Inferior parietal cortex (tissue), 1 donor: ENCODE data around the gene EFCAB11.
"Not testable (repeated sequence)": the region's sequence is repeated elsewhere in the genome, so short reads cannot be mapped to it uniquely, and the experiment has no call there.

Experiments used
- DNase-seq: peaks from one replicate; pipeline ENCODE4 v3.0.0-alpha.2; 2016; ENCODE audit errors: extremely low spot score

EFCAB11 gene

DNA sequence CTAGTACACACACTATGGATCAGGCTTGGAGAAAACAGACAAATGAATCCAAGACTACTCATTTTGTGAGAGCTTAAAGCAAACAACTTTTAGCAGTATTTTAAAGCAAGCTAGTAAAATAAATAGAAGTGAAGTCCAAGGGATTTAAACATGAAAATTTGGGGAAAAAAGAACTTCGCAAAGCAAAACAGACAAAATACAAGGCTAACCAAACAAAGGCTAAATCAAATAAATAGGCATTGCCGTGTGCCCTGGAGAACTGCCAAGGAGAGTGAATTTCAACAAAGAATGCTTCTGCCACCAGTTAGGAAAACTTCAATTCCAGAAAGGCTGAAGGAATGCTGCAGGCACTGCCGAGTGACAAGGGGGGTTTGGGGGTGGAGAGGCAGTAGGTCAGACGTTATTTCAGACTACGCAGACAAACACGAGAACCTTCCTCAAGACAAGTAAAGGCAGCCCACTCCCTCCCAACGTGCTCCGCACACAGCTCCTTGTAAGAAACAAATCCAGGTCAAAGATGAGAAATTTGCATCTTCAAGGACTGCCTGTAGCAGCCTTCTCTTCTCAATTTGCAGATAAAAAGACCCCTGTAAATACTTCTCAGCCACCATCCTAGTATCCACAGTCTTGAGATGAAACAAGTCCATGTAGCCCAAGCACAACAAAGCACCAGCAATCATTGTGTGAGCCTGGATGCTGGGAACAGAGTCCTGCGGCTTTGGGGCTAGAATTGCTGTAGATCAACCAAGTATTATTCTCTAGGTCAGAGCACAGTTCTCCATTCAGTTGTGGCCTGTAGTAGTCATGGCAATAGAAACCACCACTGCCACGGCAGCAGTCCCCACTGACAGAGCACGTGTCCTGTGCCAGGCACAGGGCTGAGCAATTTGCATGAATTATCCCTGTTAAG lies 43.3 kb downstream of the EFCAB11 start:
- peak; percentile 62 for DNase-seq

DNA sequence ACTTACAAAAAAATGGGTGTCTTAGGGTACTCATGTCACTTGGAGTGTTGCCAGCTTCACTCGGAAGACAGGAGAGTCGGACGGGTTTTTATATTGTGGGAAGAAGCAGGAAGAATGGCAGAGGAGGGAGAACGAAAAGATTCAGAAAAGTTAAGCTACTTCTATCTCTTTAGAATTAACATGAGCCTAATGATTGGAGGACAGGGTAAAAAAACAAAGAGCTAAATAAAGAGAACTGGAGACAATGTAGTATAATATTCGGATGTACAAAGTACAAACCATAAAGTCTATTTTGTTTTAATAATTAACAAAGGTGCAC lies 43.9 kb downstream of the EFCAB11 start:
- DNase-seq = no peak

DNA sequence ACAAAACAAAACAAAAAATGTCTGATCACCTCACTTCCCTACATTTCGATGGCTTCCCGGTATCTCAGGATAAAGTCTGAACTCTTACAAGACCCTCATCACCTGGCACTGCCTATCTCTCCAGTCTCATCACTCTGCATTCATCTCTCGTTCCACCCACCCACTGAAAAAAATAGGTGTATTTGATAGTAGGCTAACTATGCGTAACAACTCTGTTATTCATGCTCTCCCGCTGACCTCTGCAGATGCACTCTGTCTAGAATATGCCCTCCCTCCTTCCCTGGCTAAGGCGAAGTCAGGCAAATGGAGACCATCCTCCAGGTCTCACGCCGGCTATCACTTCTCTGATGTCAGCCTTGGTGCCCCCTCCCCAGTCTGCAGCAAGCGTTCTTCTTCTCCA lies 44.9 kb downstream of the EFCAB11 start:
- no peak for DNase-seq

GRCh38 chr14:89908712-89909450 lies 45.6 kb downstream of the EFCAB11 start:
- no peak for DNase-seq

DNA sequence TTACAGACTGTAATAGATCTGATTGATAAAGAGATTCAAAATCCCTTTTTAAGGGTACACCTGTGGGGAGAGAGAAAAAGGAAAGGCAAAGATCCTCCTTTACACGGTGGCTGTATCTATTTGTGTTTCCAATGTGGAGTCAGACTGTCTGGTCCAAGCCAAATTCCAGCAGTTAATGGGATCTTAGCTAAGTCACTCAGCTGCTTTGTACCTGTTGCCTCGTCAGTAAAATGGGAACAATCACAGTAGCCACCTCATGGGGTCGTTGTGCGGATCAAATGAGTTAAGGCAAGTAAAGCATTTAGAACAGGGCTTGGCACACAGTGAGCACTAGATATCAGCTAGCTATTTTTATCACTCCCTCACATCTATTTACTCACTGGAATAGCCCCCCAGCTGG lies 46.9 kb downstream of the EFCAB11 start:
- DNase-seq = no peak

DNA sequence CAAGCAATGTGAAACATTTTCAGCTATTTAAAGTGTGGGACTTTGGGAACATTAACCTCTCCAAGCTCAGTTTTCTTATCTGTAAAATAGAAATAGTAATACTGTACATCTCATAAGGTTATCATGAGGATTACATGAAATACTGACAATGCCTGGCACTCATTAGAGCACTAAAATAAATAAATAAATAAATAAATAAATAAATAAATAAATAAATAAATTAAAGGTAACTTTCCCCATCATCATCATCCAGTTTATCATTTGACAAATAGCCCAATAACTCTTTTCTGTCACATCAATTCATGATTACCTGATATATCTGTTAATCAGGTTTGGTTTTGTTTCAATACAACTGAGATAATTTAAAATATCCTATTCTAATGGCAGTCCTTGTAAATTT lies 48.5 kb downstream of the EFCAB11 start:
- no peak for DNase-seq

GRCh38 chr14:89903340-89903952 lies 51.1 kb downstream of the EFCAB11 start:
- no peak for DNase-seq

DNA sequence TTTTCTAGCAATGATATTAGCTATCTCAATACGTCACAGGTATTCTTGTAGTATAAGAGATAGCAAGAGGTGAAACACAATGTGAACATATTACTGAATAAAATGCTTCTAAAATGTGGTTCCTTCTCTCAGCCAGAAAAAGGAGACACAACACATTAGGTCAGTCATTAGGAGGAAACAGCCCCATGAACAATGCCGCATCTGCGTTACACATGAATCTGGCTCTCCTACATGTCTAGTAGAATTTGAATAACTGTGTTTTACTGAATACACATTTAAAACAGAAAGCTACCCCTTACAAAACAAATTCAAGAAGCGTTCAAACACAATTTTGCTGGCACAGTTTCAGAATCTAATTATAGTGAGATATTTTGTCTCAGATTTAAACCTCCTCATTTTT lies 51.6 kb downstream of the EFCAB11 start:
- no peak for DNase-seq

GRCh38 chr14:89900802-89901201 lies 53.7 kb downstream of the EFCAB11 start:
- no peak for DNase-seq

GRCh38 chr14:89899917-89900663 lies 54.4 kb downstream of the EFCAB11 start:
- no peak for DNase-seq

DNA sequence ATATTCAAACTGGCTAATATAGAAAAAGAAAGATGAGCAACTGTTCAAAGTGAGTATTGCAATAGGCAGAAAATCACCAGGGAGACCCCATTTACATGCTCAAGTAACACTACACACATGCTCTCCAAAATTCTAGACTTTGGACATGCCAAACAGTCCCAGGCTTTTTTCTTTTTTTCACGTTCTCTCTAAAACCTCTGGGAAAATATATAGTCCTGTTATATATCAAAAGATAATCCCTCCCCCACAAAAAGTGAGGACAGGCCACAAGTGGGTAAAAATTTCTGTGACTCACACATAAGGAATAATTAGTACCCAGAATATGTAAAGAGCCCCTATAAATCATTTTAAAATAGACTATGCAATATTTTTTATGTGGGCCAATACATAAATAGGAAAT lies 55.2 kb downstream of the EFCAB11 start:
- DNase-seq = no peak

DNA sequence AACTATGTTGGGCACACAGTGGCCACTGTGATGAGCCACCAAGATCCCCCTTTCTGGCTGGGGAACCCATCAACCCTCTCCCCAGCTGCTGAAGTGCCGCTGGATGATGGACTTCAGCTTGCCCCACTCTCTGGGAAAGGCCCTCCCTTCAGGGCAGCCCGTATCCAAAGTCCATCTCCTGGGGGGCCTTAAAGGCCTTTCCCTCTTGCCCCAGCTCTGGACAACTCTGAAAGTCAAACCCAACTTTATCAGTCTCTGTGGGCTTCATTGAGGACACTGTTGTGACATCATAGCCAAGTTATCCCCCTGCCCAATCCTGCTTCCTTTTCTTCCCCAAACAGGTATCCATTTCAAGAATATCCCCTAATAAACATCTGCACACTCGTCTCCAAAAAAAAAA lies 61.1 kb downstream of the EFCAB11 start:
- DNase-seq = not testable (repeated sequence)

GRCh38 chr14:89892953-89893352 lies 61.6 kb downstream of the EFCAB11 start:
- no peak for DNase-seq

DNA sequence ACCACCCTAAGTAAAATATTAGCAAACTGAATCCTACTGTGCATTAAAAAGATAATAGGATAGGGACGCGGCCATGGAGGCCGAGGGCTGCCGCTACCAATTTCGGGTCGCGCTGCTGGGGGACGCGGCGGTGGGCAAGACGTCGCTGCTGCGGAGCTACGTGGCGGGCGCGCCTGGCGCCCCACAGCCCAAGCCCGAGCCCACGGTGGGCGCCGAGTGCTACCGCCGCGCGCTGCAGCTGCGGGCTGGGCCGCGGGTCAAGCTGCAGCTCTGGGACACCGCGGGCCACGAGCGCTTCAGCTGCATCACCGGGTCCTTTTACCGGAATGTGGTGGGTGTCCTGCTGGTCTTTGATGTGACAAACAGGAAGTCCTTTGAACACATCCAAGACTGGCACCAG lies 62.8 kb downstream of the EFCAB11 start:
- not testable (repeated sequence) for DNase-seq

DNA sequence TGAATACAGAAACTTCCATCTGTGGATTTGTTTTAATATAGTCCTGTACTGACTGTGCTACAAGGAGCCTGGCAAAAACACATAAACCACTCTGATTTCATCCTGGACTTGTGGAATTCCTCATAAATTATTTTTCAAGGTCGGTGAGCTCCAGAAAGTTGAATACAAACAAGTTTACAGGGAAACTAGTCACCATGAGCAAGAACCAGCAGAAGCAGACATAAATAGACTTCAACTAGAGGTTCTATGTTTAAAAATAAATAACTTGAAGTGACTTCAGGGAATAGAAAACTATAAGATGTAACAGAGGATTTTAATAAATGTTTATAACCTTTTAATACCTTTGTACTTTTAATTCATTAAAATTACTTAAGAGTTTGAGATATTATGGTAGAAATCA lies 63.5 kb downstream of the EFCAB11 start:
- DNase-seq = no peak

GRCh38 chr14:89890589-89890988 lies 63.9 kb downstream of the EFCAB11 start:
- DNase-seq = no peak

DNA sequence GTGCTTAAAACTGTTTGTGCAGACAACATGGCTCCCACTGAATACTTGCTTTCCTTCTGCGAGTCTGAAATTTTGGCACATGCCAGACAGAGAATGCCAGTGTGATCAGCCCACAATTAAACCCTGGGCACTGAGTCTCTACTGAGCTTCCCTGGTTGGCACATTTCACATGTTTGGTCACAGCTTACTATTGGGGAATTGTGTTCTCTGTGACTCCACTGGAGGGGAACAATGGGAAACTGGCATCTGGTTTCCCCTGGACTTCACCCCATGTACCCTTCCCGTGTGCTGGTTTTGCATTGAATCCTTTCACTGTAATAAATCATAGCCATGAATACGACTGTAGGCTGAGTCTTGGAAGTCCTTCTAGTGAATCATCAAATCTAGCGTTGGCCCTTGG lies 64.9 kb downstream of the EFCAB11 start:
- no peak for DNase-seq

DNA sequence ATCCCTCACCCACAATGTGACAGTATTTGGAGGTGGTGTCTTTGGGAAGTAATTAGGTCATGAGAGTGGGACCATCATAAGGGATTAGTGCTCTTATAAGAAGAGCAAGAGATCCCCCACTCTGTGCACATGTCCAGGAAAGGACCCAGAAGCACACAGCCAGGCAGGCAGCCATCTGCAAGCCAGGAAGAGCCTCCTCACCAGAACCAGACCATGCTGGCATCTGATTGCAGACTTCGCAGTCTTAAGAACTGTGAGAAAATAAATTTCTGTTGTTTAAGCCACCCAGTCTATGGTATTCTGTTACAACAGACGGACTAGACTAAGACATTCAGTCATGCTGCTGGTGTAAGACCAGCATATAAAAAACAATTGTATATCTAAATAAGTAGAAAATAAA lies 69.8 kb downstream of the EFCAB11 start:
- DNase-seq = no peak

GRCh38 chr14:89881839-89882238 lies 72.7 kb downstream of the EFCAB11 start:
- no peak for DNase-seq

DNA sequence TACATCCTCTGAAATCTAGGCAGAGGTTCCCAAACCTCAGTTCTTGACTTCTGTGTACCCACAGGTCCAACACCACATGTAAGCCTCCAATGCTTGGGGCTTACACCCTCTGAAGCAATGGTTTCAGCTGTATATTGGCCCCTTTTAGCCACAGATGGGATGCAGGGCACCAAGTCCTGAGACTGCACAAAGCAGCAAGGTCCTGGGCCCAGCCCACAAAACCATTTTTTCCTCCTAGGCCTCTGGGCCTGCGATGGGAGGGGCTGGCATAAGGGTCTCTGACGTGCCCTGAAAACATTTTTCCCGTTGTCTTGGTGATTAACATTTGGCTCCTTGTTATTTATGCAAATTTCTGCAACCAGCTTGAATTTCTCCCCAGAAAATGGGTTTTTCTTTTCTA lies 80.4 kb downstream of the EFCAB11 start:
- not testable (repeated sequence) for DNase-seq

- no peak for DNase-seq
Measured at GRCh38 chr14:89870316-89870715, 84.2 kb downstream of the EFCAB11 start.

DNA sequence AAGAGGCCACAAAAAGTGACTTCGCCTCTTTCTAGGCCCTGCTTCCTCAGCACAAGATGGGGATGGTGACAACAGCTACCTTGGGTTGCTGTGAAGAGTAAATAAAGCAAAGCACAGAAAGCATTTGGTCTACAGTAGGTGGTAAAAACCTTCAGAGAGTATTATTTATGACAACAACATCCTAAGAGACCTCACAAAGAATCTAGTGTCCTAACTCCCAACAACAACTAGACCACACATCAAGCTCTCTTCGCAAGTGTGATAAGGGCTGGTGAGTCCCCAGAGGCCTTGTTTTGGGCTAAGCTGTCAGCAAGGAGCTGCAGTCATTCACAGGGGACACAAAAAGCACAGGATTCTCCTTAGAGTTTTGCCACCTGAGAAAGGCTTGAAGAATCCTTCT lies 84.9 kb downstream of the EFCAB11 start:
- DNase-seq = no peak
